Gastroesophageal sphincter (tissue), 3 donors: ENCODE data around the gene LGALS1.

Source experiments
- POLR2A ChIP-seq, 2 donors: fragments of 450-650 bp; IDR thresholded peaks; one replicate each; pipeline ENCODE4 v1.6.1; 2017; ENCODE audit warnings: antibody characterized with exemption in 2 of 2, mild to moderate bottlenecking in 2 of 2, moderate library complexity in 1 of 2
- TF ChIP-seq, protein P1 (sequence below), 4 experiments: fragments of 200-600 bp in 2 of 4; fragments of 450-650 bp in 2 of 4; sonication (generic) in 1 of 4; IDR thresholded peaks; one replicate each; pipeline ENCODE4 v1.5.1; 2017 to 2019; ENCODE audit warnings: antibody characterized with exemption in 4 of 4, mild to moderate bottlenecking in 2 of 4, moderate library complexity in 2 of 4

DNA sequence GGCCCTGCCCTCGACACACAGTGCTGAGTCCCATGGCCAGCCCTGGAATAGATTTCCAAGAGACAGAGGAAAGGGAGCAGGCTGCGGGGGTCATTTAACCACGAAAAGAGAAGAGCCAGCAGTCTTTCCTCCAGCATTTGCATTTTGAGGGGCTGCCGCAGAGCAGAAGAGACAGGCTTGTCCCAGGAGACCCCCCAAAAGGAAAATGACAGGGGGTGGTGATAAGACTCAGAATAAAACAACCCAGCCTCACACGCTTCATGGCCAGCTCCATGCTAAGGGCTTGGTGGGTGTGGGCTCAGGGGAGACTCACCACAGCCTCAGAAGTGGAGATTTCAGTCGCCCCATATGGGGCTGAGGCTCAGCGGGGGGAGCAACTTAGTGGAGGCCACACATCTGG is 38.3 kb downstream of the LGALS1 start:
- TF ChIP-seq, protein P1, sequence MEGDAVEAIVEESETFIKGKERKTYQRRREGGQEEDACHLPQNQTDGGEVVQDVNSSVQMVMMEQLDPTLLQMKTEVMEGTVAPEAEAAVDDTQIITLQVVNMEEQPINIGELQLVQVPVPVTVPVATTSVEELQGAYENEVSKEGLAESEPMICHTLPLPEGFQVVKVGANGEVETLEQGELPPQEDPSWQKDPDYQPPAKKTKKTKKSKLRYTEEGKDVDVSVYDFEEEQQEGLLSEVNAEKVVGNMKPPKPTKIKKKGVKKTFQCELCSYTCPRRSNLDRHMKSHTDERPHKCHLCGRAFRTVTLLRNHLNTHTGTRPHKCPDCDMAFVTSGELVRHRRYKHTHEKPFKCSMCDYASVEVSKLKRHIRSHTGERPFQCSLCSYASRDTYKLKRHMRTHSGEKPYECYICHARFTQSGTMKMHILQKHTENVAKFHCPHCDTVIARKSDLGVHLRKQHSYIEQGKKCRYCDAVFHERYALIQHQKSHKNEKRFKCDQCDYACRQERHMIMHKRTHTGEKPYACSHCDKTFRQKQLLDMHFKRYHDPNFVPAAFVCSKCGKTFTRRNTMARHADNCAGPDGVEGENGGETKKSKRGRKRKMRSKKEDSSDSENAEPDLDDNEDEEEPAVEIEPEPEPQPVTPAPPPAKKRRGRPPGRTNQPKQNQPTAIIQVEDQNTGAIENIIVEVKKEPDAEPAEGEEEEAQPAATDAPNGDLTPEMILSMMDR (IDR thresholded peaks at IDR 0.05), result no peak
- no peak for TF ChIP-seq POLR2A (IDR thresholded peaks at IDR 0.05)
